HG03469 (cell line): ENCODE data around the gene PDE10A.

Experiments used
- ATAC-seq: cut with Tn5 transposase; IDR thresholded peaks from one replicate; pipeline ENCODE4 v1.9.1; 2021; ENCODE audit warnings: mild to moderate bottlenecking, moderate library complexity, moderate number of reproducible peaks; ENCODE audit not compliant: unreplicated experiment

Gene PDE10A

GRCh38 chr6:165678904-165679303, 15.9 kb upstream of the PDE10A start:
- no peak for ATAC-seq

GRCh38 chr6:165678429-165678828, 15.4 kb upstream of the PDE10A start:
- ATAC-seq, result no peak

- ATAC-seq, result no peak
Observed at GRCh38 chr6:165677091-165677490, 14.1 kb upstream of the PDE10A start.

GRCh38 chr6:165676435-165677068, 13.5 kb upstream of the PDE10A start:
- no peak for ATAC-seq

- no peak for ATAC-seq
Observed at GRCh38 chr6:165675120-165675519, 12.1 kb upstream of the PDE10A start.

GRCh38 chr6:165674155-165675029, 11.4 kb upstream of the PDE10A start:
- no peak for ATAC-seq

GRCh38 chr6:165671222-165671768, 8.3 kb upstream of the PDE10A start:
- no peak for ATAC-seq

- ATAC-seq, result no peak
Observed at GRCh38 chr6:165668951-165669350, 5.9 kb upstream of the PDE10A start.

- ATAC-seq, result no peak
Observed at GRCh38 chr6:165665384-165665672, 2.3 kb upstream of the PDE10A start.

- no peak for ATAC-seq
Observed at GRCh38 chr6:165664559-165665383, 1.7 kb upstream of the PDE10A start.

- no peak for ATAC-seq
Observed at GRCh38 chr6:165663736-165664558, 906 bp upstream of the PDE10A start.

GRCh38 chr6:165663377-165663735, 315 bp upstream of the PDE10A start:
- no peak for ATAC-seq

- no peak for ATAC-seq
Observed at GRCh38 chr6:165662041-165662748, 846 bp downstream of the PDE10A start.

GRCh38 chr6:165661664-165662025, 1.4 kb downstream of the PDE10A start:
- no peak for ATAC-seq

- ATAC-seq, result no peak
Observed at GRCh38 chr6:165660857-165661663, 2.0 kb downstream of the PDE10A start.

GRCh38 chr6:165659945-165660856, 2.8 kb downstream of the PDE10A start:
- no peak for ATAC-seq

GRCh38 chr6:165658395-165659058, 4.5 kb downstream of the PDE10A start:
- ATAC-seq, result no peak

- ATAC-seq, result no peak
Observed at GRCh38 chr6:165657325-165657680, 5.7 kb downstream of the PDE10A start.
